Adrenal gland (tissue), 12 donors: ENCODE data around the gene FKBP1B. TPM values are rescaled to one million over a fixed set of nuclear protein-coding genes. Genes with fewer than 3 reads are reported as not detected.

Experiments
- DNase-seq, 7 donors: peaks; one replicate each; pipeline ENCODE4 v3.0.0-alpha.2; 2019 to 2020
- H3K27ac ChIP-seq, 5 donors: fragments of 200-600 bp; sonication (generic) in 4 of 5; 1 replicate in 3 of 5; 2 replicates in 2 of 5; pipeline versions ENCODE4 v1.5.1 to v1.8.0; 2016 to 2020; ENCODE audit warnings: mild to moderate bottlenecking in 1 of 5
- H3K27me3 ChIP-seq: fragments of 200-600 bp; 2 replicates; pipeline ENCODE4 v1.8.0; 2021
- H3K36me3 ChIP-seq, 2 donors: fragments of 200-600 bp; replicated peaks in 1 of 2; 1 replicate in 1 of 2; 2 replicates in 1 of 2; pipeline versions ENCODE4 v1.5.1 to v1.8.0; 2018 to 2022
- H3K4me1 ChIP-seq, 2 donors: fragments of 200-600 bp; replicated peaks in 1 of 2; 1 replicate in 1 of 2; 2 replicates in 1 of 2; pipeline versions ENCODE4 v1.5.1 to v1.8.0; 2018 to 2021
- H3K4me3 ChIP-seq, 4 donors: fragments of 200-600 bp; sonication (generic) in 3 of 4; one replicate each; pipeline ENCODE4 v1.5.1; 2016 to 2018
- H3K9me3 ChIP-seq, 3 donors: fragments of 200-600 bp; sonication (generic) in 1 of 3; replicated peaks in 1 of 3; 1 replicate in 2 of 3; 2 replicates in 1 of 3; pipeline versions ENCODE4 v1.5.1 to v1.8.0; 2016 to 2021
- POLR2A ChIP-seq, 2 donors: fragments of 450-650 bp; IDR thresholded peaks; one replicate each; pipeline ENCODE4 v1.6.1; 2017; ENCODE audit warnings: antibody characterized with exemption in 2 of 2, mild to moderate bottlenecking in 2 of 2, moderate library complexity in 1 of 2
- WGBS, 4 donors: extraction: QIAGEN DNeasy Blood & Tissue Kit in 2 of 4; methylation state at CpG; one replicate each; pipeline versions ENCODE4 v1.1.5 to v1.1.7; 2013 to 2017; 5-methylcytosine and 5-hydroxymethylcytosine counted together
- intact Hi-C, 2 donors: fragments of 100-400 bp; cut with DNase I; formaldehyde crosslinking; loops; one replicate each; pipeline versions ENCODE4 v1.14.1 to v1.15.0; 2022 to 2023
- polyA plus RNA-seq, 3 donors: library from polyadenylated mRNA; stranded (reverse); fragments of 200-250 nt in 2 of 3; fragments of 350-450 nt in 1 of 3; fragmentation: Illumina TruSeq in 1 of 3; extraction: RNeasy Lipid Tissue Mini Kit (QIAGEN cat#74804) in 1 of 3; gene quantifications; one replicate each; pipeline ENCODE4 v1.2.3, GENCODE V29; 2013 to 2014
- total RNA-seq, 9 donors: library from RNA; depleted of rRNA in 4 of 9; stranded (reverse); fragments of >200 nt in 4 of 9; fragments of 120-200 nt in 1 of 9; fragmentation: NEBNext Ultra II Directional in 1 of 9; extraction: Animal tissue kit (Norgen Biotek cat#: 25700) in 1 of 9; gene quantifications; one replicate each; pipeline versions ENCODE4 v1.1.0 to v1.2.4, GENCODE V29; 2013 to 2023
- TF ChIP-seq, protein P1 (sequence below), 6 experiments: fragments of 450-650 bp in 4 of 6; fragments of 200-600 bp in 2 of 6; sonication (generic) in 1 of 6; IDR thresholded peaks; 1 replicate in 5 of 6; 2 replicates in 1 of 6; pipeline versions ENCODE4 v1.5.1 to v1.8.0; 2016 to 2021; ENCODE audit warnings: antibody characterized with exemption in 6 of 6, mild to moderate bottlenecking in 2 of 6, moderate library complexity in 1 of 6
- donor health status: healthy with polysubstance abuse.
- donor health status: Bipolar disorder and iron deficiency.
- donor health status: DM: yes; HTN: yes; CAD: no.
- donor health status: DM: no; HTN: no; CAD: no.
- donor health status: DM: no; HTN: no; CAD: no.
- donor health status: DM: yes; HTN: yes; CAD: no.

FKBP1B gene
- total and polyA plus RNA-seq, 12 donors = 3.7 to 18.2 (median 6.4) TPM

DNA sequence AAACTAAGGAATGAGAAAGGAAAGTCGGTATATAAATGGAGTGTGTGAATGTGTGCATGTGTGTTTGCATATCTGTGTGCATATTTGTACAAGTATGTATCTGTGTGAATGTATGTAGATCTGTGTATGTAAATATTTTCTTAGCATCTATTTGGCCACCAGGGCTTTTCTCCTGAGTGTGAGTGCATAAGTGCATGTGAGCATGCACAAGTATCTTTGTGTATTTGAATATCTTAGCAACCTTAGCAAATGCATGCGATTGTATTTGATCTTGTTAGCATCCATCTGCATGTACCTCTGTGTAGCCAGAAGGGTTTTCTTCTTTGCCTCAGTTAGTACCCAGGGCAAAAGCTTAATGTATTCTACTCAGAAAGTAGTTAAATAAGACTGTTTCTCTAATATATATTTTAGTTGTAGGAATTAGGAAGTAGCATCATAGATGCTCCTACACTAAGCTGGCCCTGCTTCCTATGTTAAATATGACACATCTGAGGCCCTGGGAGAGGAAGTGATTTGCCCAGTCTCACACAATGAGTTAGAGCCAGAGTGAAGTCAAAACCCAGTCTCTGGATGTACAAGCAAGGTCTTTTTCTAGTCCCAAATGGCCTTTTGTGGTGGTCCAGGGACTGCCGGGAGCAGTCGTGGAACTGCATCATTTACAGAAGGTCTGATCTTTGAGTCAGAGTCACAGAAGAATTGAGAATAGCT is 9.2 kb downstream of the FKBP1B start:
- Histone ChIP-seq H3K4me3 (no peak overlapping the region), H3K27ac (no peak overlapping the region), H3K9me3 (no peaks in the 10 kb centered on the region), H3K4me1 (no peaks in the 10 kb centered on the region), H3K27me3 (no peaks in the 10 kb centered on the region), H3K36me3 (no peaks in the 10 kb centered on the region)
- intact Hi-C loops = no loop called here
- DNase-seq = peak in 1 of 7 donors; percentile 14
- no peak for TF ChIP-seq POLR2A (IDR thresholded peaks at IDR 0.05)
- TF ChIP-seq, protein P1, sequence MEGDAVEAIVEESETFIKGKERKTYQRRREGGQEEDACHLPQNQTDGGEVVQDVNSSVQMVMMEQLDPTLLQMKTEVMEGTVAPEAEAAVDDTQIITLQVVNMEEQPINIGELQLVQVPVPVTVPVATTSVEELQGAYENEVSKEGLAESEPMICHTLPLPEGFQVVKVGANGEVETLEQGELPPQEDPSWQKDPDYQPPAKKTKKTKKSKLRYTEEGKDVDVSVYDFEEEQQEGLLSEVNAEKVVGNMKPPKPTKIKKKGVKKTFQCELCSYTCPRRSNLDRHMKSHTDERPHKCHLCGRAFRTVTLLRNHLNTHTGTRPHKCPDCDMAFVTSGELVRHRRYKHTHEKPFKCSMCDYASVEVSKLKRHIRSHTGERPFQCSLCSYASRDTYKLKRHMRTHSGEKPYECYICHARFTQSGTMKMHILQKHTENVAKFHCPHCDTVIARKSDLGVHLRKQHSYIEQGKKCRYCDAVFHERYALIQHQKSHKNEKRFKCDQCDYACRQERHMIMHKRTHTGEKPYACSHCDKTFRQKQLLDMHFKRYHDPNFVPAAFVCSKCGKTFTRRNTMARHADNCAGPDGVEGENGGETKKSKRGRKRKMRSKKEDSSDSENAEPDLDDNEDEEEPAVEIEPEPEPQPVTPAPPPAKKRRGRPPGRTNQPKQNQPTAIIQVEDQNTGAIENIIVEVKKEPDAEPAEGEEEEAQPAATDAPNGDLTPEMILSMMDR (IDR thresholded peaks at IDR 0.05) = no peak
- 77 to 82% (median 80%) methylated on average over 3 to 4 of the region's 4 CpGs for WGBS, 4 donors

DNA sequence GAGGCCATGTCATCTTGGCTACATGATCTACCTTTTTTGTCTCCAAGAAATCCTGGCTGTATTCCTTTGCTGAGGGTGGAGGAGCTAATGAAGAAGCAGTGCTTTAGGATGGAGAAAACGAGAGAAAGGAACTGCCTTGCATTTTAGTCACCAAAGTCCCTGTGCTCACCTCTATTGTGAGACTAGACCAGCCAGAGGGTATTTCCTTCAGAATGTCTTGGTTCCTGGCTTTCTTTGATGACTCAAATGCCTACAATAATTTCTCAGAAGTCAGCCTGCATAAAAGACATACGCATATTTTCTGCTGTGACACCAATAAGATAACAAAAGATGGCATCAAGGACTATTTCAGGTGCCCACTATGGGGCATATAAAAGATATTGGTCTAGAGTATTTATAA is 15.8 kb downstream of the FKBP1B start:
- WGBS, 4 donors = 76 to 94% (median 78%) methylated on average over 2 of the region's 2 CpGs
- Histone ChIP-seq H3K9me3 (no peaks in the 10 kb centered on the region), H3K36me3 (peaks cover 0 to 22% of the 10 kb centered on the region in 2 donors), H3K27ac (no peak overlapping the region), H3K27me3 (no peaks in the 10 kb centered on the region), H3K4me3 (no peak overlapping the region), H3K4me1 (no peaks in the 10 kb centered on the region)
- no peak for TF ChIP-seq POLR2A (IDR thresholded peaks at IDR 0.05)
- TF ChIP-seq, protein P1 (IDR thresholded peaks at IDR 0.05) = no peak
- intact Hi-C loops = no loop called here
- DNase-seq = no peak

DNA sequence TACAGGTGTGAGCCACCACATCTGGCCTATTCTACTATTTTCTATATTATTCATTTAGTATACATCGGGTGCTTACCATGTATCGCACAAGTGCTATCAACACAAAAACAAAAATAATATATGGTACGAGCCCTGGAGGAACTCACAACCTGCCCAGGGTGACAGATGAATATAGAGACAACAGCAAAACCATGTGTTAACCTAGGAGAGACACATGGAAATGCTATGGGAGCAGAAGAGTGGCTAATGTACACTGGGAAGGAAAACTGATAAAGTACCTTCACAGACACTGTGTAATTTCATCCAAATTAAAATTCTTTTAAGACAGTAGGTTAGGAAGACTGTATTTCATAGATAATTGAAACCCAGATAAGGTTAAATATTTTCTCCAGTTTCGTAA is 22.7 kb downstream of the FKBP1B start:
- Histone ChIP-seq H3K27ac (no peak overlapping the region), H3K4me1 (peaks cover 7 to 11% of the 10 kb centered on the region in 2 donors), H3K36me3 (peaks cover 0 to 41% of the 10 kb centered on the region in 2 donors), H3K4me3 (no peak overlapping the region), H3K27me3 (no peaks in the 10 kb centered on the region), H3K9me3 (no peaks in the 10 kb centered on the region)
- intact Hi-C loops = loop anchor here in 1 of 2 donors (10.0 kb wide), 1 partner anchor 147 kb away; the partner anchor contains the start of gene ATAD2B
- no peak for TF ChIP-seq POLR2A (IDR thresholded peaks at IDR 0.05)
- TF ChIP-seq, protein P1 (IDR thresholded peaks at IDR 0.05) = no peak
- no peak for DNase-seq
- 82 to 95% (median 91%) methylated on average over 4 of the region's 4 CpGs for WGBS, 4 donors

DNA sequence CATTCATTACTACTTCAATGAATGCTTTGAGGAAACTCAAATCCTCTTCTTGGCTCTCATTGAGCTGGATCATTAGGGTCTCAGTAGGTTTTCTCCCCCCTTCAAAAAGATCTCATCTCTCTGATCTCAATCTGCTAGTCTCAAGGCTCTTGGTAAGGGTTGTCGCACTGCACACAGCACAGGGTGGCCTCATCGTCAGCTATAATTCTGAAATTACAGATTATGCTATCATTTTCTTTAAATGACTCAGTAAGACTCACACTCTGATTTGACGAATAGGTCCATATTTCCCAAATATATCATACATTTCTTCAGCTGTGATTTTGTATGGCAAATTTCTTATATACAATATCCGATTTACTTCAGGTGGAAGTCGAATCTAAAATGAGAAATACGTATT is 24.3 kb downstream of the FKBP1B start:
- intact Hi-C loops = loop anchor here in 1 of 2 donors (10.0 kb wide), 1 partner anchor 149 kb away; the partner anchor contains the start of gene ATAD2B
- H3K9me3 ChIP-seq = no peaks in the 10 kb centered on the region
- 89 to 92% (median 90%) methylated on average over 6 of the region's 6 CpGs for WGBS, 4 donors
- no peaks in the 10 kb centered on the region for H3K27me3 ChIP-seq
- H3K4me1 ChIP-seq = peaks cover 14 to 20% of the 10 kb centered on the region in 2 donors
- H3K4me3 ChIP-seq = no peak overlapping the region
- peaks cover 0 to 30% of the 10 kb centered on the region in 2 donors for H3K36me3 ChIP-seq
- no peak for TF ChIP-seq POLR2A (IDR thresholded peaks at IDR 0.05)
- TF ChIP-seq, protein P1 (IDR thresholded peaks at IDR 0.05) = no peak
- DNase-seq = no peak
- H3K27ac ChIP-seq = no peak overlapping the region
